H9 (cell line): ENCODE data around the gene CAMTA1. TPM values are rescaled to one million over a fixed set of nuclear protein-coding genes. Genes with fewer than 3 reads are reported as not detected.

Experiments used
- DNase-seq: peaks from one replicate; pipeline ENCODE4 v3.0.0-alpha.2; 2017
- H2AFZ ChIP-seq: one replicate; pipeline ENCODE4 v1.6.1; 2013; ENCODE audit warnings: mild to moderate bottlenecking, low read length, control low read depth, moderate library complexity
- H2AK5ac ChIP-seq: 2 replicates; pipeline ENCODE4 v1.6.1; 2013; ENCODE audit warnings: low read length, control low read depth, mixed read lengths; ENCODE audit not compliant: insufficient read length
- H2BK120ac ChIP-seq: one replicate; pipeline ENCODE4 v1.6.1; 2013; ENCODE audit warnings: low read depth, mild to moderate bottlenecking, low read length, control low read depth, inconsistent platforms; ENCODE audit not compliant: poor library complexity, severe bottlenecking
- H2BK12ac ChIP-seq: 2 replicates; pipeline ENCODE4 v1.6.1; 2013; ENCODE audit warnings: low read length, control low read depth, mixed read lengths, low read depth; ENCODE audit not compliant: insufficient read length
- H2BK15ac ChIP-seq: 2 replicates; pipeline ENCODE4 v1.6.1; 2013; ENCODE audit warnings: low read depth, low read length, control low read depth
- H2BK20ac ChIP-seq: one replicate; pipeline ENCODE4 v1.6.1; 2013; ENCODE audit warnings: low read depth, mild to moderate bottlenecking, low read length, control low read depth, inconsistent platforms; ENCODE audit not compliant: poor library complexity, severe bottlenecking
- H2BK5ac ChIP-seq: 2 replicates; pipeline ENCODE4 v1.6.1; 2013; ENCODE audit warnings: low read length, control low read depth, mixed read lengths; ENCODE audit not compliant: insufficient read length
- H3K14ac ChIP-seq: 2 replicates; pipeline ENCODE4 v1.6.1; 2013; ENCODE audit warnings: low read length, control low read depth; ENCODE audit not compliant: insufficient read depth
- H3K18ac ChIP-seq: 2 replicates; pipeline ENCODE4 v1.6.1; 2013; ENCODE audit warnings: low read depth, mild to moderate bottlenecking, mixed read lengths, low read length, control low read depth; ENCODE audit not compliant: insufficient read length
- H3K23ac ChIP-seq: 2 replicates; pipeline ENCODE4 v1.6.1; 2013; ENCODE audit warnings: low read length, control low read depth, mixed read lengths, low read depth; ENCODE audit not compliant: insufficient read length
- H3K23me2 ChIP-seq: 2 replicates; pipeline ENCODE4 v1.6.1; 2013; ENCODE audit warnings: low read depth, mild to moderate bottlenecking, mixed read lengths, low read length, control low read depth; ENCODE audit not compliant: insufficient read length, poor library complexity, severe bottlenecking
- H3K27ac ChIP-seq: 2 replicates; pipeline ENCODE4 v1.5.1; 2013; ENCODE audit warnings: low read length, control low read depth, mixed read lengths, low read depth; ENCODE audit not compliant: insufficient read length
- H3K27me3 ChIP-seq: 2 replicates; pipeline ENCODE4 v1.6.1; 2013; ENCODE audit warnings: low read length, control low read depth, inconsistent platforms; ENCODE audit not compliant: insufficient read depth
- H3K4ac ChIP-seq: 2 replicates; pipeline ENCODE4 v1.6.1; 2013; ENCODE audit warnings: low read depth, mild to moderate bottlenecking, control low read depth, inconsistent platforms, low read length, moderate library complexity
- H3K4me1 ChIP-seq: 2 replicates; pipeline ENCODE4 v1.6.1; 2013; ENCODE audit warnings: low read length, control low read depth, inconsistent platforms; ENCODE audit not compliant: insufficient read depth
- H3K4me2 ChIP-seq: 2 replicates; pipeline ENCODE4 v1.6.1; 2013; ENCODE audit warnings: low read length, control low read depth, mixed read lengths; ENCODE audit not compliant: insufficient read length, insufficient read depth
- H3K56ac ChIP-seq: 2 replicates; pipeline ENCODE4 v1.6.1; 2013; ENCODE audit warnings: low read depth, mild to moderate bottlenecking, mixed read lengths, low read length, control low read depth; ENCODE audit not compliant: insufficient read length
- H3K79me1 ChIP-seq: 2 replicates; pipeline ENCODE4 v1.6.1; 2013; ENCODE audit warnings: low read depth, mild to moderate bottlenecking, moderate library complexity, low read length, control low read depth, inconsistent platforms; ENCODE audit not compliant: insufficient read depth, poor library complexity, severe bottlenecking
- H3K79me2 ChIP-seq: 2 replicates; pipeline ENCODE4 v1.6.1; 2013; ENCODE audit warnings: low read length, control low read depth, inconsistent platforms; ENCODE audit not compliant: insufficient read depth
- H3K9ac ChIP-seq: 2 replicates; pipeline ENCODE4 v1.6.1; 2013; ENCODE audit warnings: low read length, control low read depth, mixed read lengths; ENCODE audit not compliant: insufficient read length; ENCODE audit errors: extremely low read depth
- H3K9me3 ChIP-seq: one replicate; pipeline ENCODE4 v1.6.1; 2013; ENCODE audit warnings: low read depth, low read length, inconsistent platforms; ENCODE audit not compliant: control insufficient read depth
- H3T11ph ChIP-seq: one replicate; pipeline ENCODE4 v1.6.1; 2013; ENCODE audit warnings: mild to moderate bottlenecking, low read length, control low read depth, inconsistent platforms
- H4K20me1 ChIP-seq: one replicate; pipeline ENCODE4 v1.6.1; 2013; ENCODE audit not compliant: control insufficient read depth, insufficient read length, insufficient read depth
- H4K5ac ChIP-seq: 2 replicates; pipeline ENCODE4 v1.6.1; 2013; ENCODE audit warnings: low read depth, mild to moderate bottlenecking, mixed read lengths, low read length, control low read depth; ENCODE audit not compliant: insufficient read length
- H4K8ac ChIP-seq: replicated peaks from 2 replicates; pipeline ENCODE4 v1.6.1; 2013; ENCODE audit warnings: low read length, control low read depth, mixed read lengths, low read depth; ENCODE audit not compliant: insufficient read length
- H4K91ac ChIP-seq: 2 replicates; pipeline ENCODE4 v1.6.1; 2013; ENCODE audit warnings: low read depth, mild to moderate bottlenecking, moderate library complexity, mixed read lengths, low read length, control low read depth; ENCODE audit not compliant: insufficient read length
- H3K27ac Mint-ChIP-seq, 3 experiments: 2 replicates in 2 of 3; 3 replicates in 1 of 3; pipeline ENCODE4 v1.8.0; 2020 to 2021; ENCODE audit warnings: mixed read lengths in 3 of 3, mild to moderate bottlenecking in 1 of 3, moderate library complexity in 1 of 3
- H3K27me3 Mint-ChIP-seq: 2 replicates; pipeline ENCODE4 v1.8.0; 2021; ENCODE audit warnings: low read depth, mild to moderate bottlenecking, moderate library complexity, mixed read lengths
- H3K36me3 Mint-ChIP-seq, 3 experiments: 2 replicates in 2 of 3; 3 replicates in 1 of 3; pipeline ENCODE4 v1.8.0; 2020 to 2021; ENCODE audit warnings: low read depth in 3 of 3, mixed read lengths in 3 of 3; ENCODE audit not compliant: insufficient read depth in 1 of 3
- H3K4me1 Mint-ChIP-seq, 2 experiments: 2 replicates each; pipeline ENCODE4 v1.8.0; 2020; ENCODE audit warnings: mixed read lengths in 2 of 2
- H3K4me3 Mint-ChIP-seq, 2 experiments: 2 replicates in 1 of 2; 3 replicates in 1 of 2; pipeline ENCODE4 v1.8.0; 2020 to 2021; ENCODE audit warnings: mild to moderate bottlenecking in 2 of 2, mixed read lengths in 2 of 2, moderate library complexity in 1 of 2
- H3K9me3 Mint-ChIP-seq, 2 experiments: 2 replicates in 1 of 2; 3 replicates in 1 of 2; pipeline ENCODE4 v1.8.0; 2020; ENCODE audit warnings: mild to moderate bottlenecking in 2 of 2, mixed read lengths in 2 of 2, moderate library complexity in 1 of 2
- CTCF ChIP-seq: fragments of 200-600 bp; sonication (generic); conservative IDR thresholded peaks from 3 replicates; pipeline ENCODE4 v1.8.0; 2021; ENCODE audit warnings: antibody characterized with exemption, mild to moderate bottlenecking
- WGBS: extraction: QIAGEN DNeasy Blood & Tissue Kit; methylation state at CpG from one replicate; pipeline ENCODE4 v1.1.7; 2013; ENCODE audit warnings: missing lambda C conversion rate, low lambda C conversion rate, mixed read lengths; ENCODE audit not compliant: insufficient read length; ENCODE audit errors: extremely low coverage; 5-methylcytosine and 5-hydroxymethylcytosine counted together
- total RNA-seq: library from RNA; stranded (reverse); gene quantifications from 2 replicates; pipeline ENCODE4 v1.2.1, GENCODE V29; 2021

CAMTA1 gene
- total RNA-seq, 1 experiment from 2014 or later = 115 TPM

GRCh38 chr1:7000720-7001119 lies 215.5 kb downstream of the CAMTA1 start:
- Histone ChIP-seq H3K18ac (no peak overlapping the region), H2BK12ac (no peak overlapping the region), H4K8ac (no peak overlapping the region), H2AK5ac (no peak overlapping the region), H3K9ac (no peak overlapping the region), H3K4ac (no peak overlapping the region), H3K27me3 (no peaks in the 10 kb centered on the region), H3K9me3 (no peaks in the 10 kb centered on the region), H3K23ac (no peak overlapping the region), H3K23me2 (no peaks in the 10 kb centered on the region), H2BK120ac (no peak overlapping the region), H4K5ac (no peak overlapping the region), H2BK5ac (no peak overlapping the region), H4K20me1 (no peaks in the 10 kb centered on the region), H3K4me2 (no peak overlapping the region), H3K79me1 (no peaks in the 10 kb centered on the region), H3K14ac (no peak overlapping the region), H2BK15ac (no peak overlapping the region), H3K4me1 (peaks cover 3% of the 10 kb centered on the region; the same call in 1 of the 2 replicates), H2AFZ (no peak overlapping the region), H3K27ac (no peak overlapping the region), H4K91ac (no peak overlapping the region), H3K56ac (no peak overlapping the region), H2BK20ac (no peak overlapping the region), H3K79me2 (no peaks in the 10 kb centered on the region), H3T11ph (no peak overlapping the region)
- no CpG with 5 or more reads among the region's 3 CpGs for WGBS
- TF ChIP-seq CTCF = no peak
- no peak for DNase-seq
- Mint-ChIP-seq H3K4me3 (no peak overlapping the region), H3K27me3 (peaks cover 1% of the 10 kb centered on the region), H3K4me1 (peaks cover 19 to 25% of the 10 kb centered on the region in 2 experiments), H3K27ac (no peak overlapping the region), H3K9me3 (no peaks in the 10 kb centered on the region), H3K36me3 (no peaks in the 10 kb centered on the region)
